HepG2 (cell line): Measurements from ENCODE around the gene COQ8A. TPM values are rescaled to one million over a fixed set of nuclear protein-coding genes. Genes with fewer than 3 reads are reported as not detected.

Experiments used
- ATAC-seq: fragments of 200-7000 bp; cut with Tn5 transposase; 3 replicates; pipeline ENCODE4 v1.9.1; 2020; ENCODE audit warnings: mild to moderate bottlenecking, moderate library complexity
- BruUV-seq: library from RNA; stranded (reverse); fragments of 400-500 nt; replicated peaks from 2 replicates; lab custom pipeline; 2021; lab: Mats Ljungman, UMichigan
- CTCF ChIA-PET: fragments of 300-600 bp; formaldehyde crosslinking; extraction: SDS; loops from one replicate; lab custom pipeline; 2021; ENCODE audit warnings: low total read pairs, inconsistent platforms, low intra/inter-chr PET ratio; lab: Yijun Ruan, JAX
- POLR2A ChIA-PET: fragments of 350-600 bp; sonication (Branson Sonifier 250); formaldehyde crosslinking; loops from one replicate; lab custom pipeline; 2020; ENCODE audit warnings: antibody characterized with exemption, inconsistent platforms; lab: Yijun Ruan, JAX
- DNase-seq: peaks from one replicate; pipeline ENCODE4 v3.0.0-alpha.2; 2015; ENCODE audit warnings: low spot score
- FAIRE-seq: peaks from 3 replicates; lab custom pipeline; 2011; peaks lifted over from hg19 to GRCh38; lab: Jason Lieb, UNC
- H2AFZ ChIP-seq: one replicate; pipeline ENCODE4 v1.6.1; 2011; ENCODE audit warnings: low read length, inconsistent platforms
- H3K27ac ChIP-seq: fragments of 300-600 bp; 3 replicates; pipeline ENCODE4 v1.8.0; 2011; ENCODE audit warnings: mixed run types, mild to moderate bottlenecking, mixed read lengths, low read length, inconsistent platforms; ENCODE audit not compliant: insufficient read depth; ENCODE audit errors: extremely low read length
- H3K27me3 ChIP-seq, 2 experiments: fragments of 200-600 bp in 1 of 2; 2 replicates in 1 of 2; 3 replicates in 1 of 2; pipeline versions ENCODE4 v1.6.0 to v1.8.0; 2011; ENCODE audit warnings: low read length in 2 of 2, mild to moderate bottlenecking in 2 of 2, moderate library complexity in 2 of 2, inconsistent platforms in 1 of 2; ENCODE audit not compliant: insufficient read depth in 2 of 2, control insufficient read depth in 1 of 2
- H3K36me3 ChIP-seq, 2 experiments: fragments of 200-600 bp in 1 of 2; replicated peaks in 1 of 2; 2 replicates in 1 of 2; 3 replicates in 1 of 2; pipeline versions ENCODE4 v1.5.1 to v1.8.0; 2011; ENCODE audit warnings: low read length in 2 of 2, inconsistent platforms in 1 of 2; ENCODE audit not compliant: insufficient read depth in 2 of 2, control insufficient read depth in 1 of 2
- H3K4me1 ChIP-seq: 2 replicates; pipeline ENCODE4 v1.5.1; 2012; ENCODE audit warnings: low read length, inconsistent platforms; ENCODE audit not compliant: insufficient read depth
- H3K4me2 ChIP-seq: 2 replicates; pipeline ENCODE4 v1.6.0; 2011; ENCODE audit warnings: low read depth, low read length, inconsistent platforms
- H3K4me3 ChIP-seq, 3 experiments: fragments of 200-600 bp in 1 of 3; sonication (generic), shearing (Covaris generic) in 1 of 3; replicated peaks in 1 of 3; 2 replicates each; pipeline ENCODE4 v1.5.1; 2011 to 2016; ENCODE audit warnings: low read length in 3 of 3, inconsistent platforms in 2 of 3, low read depth in 2 of 3, mild to moderate bottlenecking in 2 of 3, control low read depth in 1 of 3, mixed read lengths in 1 of 3; ENCODE audit not compliant: insufficient read depth in 1 of 3
- H3K79me2 ChIP-seq: one replicate; pipeline ENCODE4 v1.6.1; 2011; ENCODE audit warnings: low read length, inconsistent platforms; ENCODE audit not compliant: insufficient read depth
- H3K9ac ChIP-seq: 2 replicates; pipeline ENCODE4 v1.6.0; 2011; ENCODE audit warnings: mild to moderate bottlenecking, low read depth, low read length, inconsistent platforms; ENCODE audit not compliant: insufficient read depth
- H3K9me3 ChIP-seq: 2 replicates; pipeline ENCODE4 v1.5.1; 2012; ENCODE audit warnings: mild to moderate bottlenecking, low read length
- H4K20me1 ChIP-seq: 2 replicates; pipeline ENCODE4 v1.6.0; 2011; ENCODE audit warnings: inconsistent platforms, mild to moderate bottlenecking, low read length, moderate library complexity; ENCODE audit not compliant: insufficient read depth
- GLI4 ChIP-seq: sonication (generic); formaldehyde crosslinking; IDR thresholded peaks from 2 replicates; pipeline ENCODE4 v1.5.1; 2020; ENCODE audit warnings: missing genetic modification reagents, mild to moderate bottlenecking, moderate library complexity, borderline replicate concordance
- MLLT10 ChIP-seq: sonication (generic); formaldehyde crosslinking; IDR thresholded peaks from 2 replicates; pipeline ENCODE4 v1.4.0; 2020; ENCODE audit warnings: missing genetic modification reagents
- ZFP90 ChIP-seq: sonication (generic); formaldehyde crosslinking; IDR thresholded peaks from 2 replicates; pipeline ENCODE4 v1.8.0; 2022; ENCODE audit warnings: missing genetic modification reagents, mild to moderate bottlenecking, inconsistent platforms, borderline replicate concordance
- ZNF3 ChIP-seq: IDR thresholded peaks from 2 replicates; pipeline ENCODE4 v1.7.0; 2017; ENCODE audit warnings: inconsistent platforms
- WGBS: methylation state at CpG from one replicate; pipeline ENCODE4 v1.1.6; 2017; ENCODE audit warnings: low lambda C conversion rate; 5-methylcytosine and 5-hydroxymethylcytosine counted together
- in situ Hi-C: cut with HindIII; loops from 2 replicates; pipeline ENCODE4 v1.10.0; 2017; ENCODE audit warnings: low pct_unique_long_range_greater_than_20kb; ENCODE audit not compliant: extremely low pct_ligation_motif_present
- intact Hi-C: fragments of 100-400 bp; cut with micrococcal nuclease; formaldehyde crosslinking; loops from one replicate; pipeline ENCODE4 v1.10.0; 2022; ENCODE audit not compliant: unreplicated experiment
- polyA plus RNA-seq, 8 experiments: library from polyadenylated mRNA; depleted of rRNA in 3 of 8; stranded (reverse) in 7 of 8; unstranded in 1 of 8; fragments of >200 nt; fragmentation: Illumina TruSeq in 4 of 8; extraction: Trizol in 4 of 8; gene quantifications; 2 replicates each; pipeline versions ENCODE4 v1.2.1 to v1.2.3, GENCODE V29; 2011 to 2016; ENCODE audit warnings: low read depth in 4 of 8, missing spikeins in 1 of 8, mixed read lengths in 1 of 8; ENCODE audit not compliant: insufficient read depth in 1 of 8
- total RNA-seq, 5 experiments: library from RNA; depleted of rRNA; stranded (reverse); fragments of >200 nt; fragmentation: Illumina TruSeq; extraction: Trizol; gene quantifications; 2 replicates each; pipeline ENCODE4 v1.2.3, GENCODE V29; 2016; ENCODE audit warnings: low read depth in 1 of 5
- TF ChIP-seq, protein P1 (sequence below): IDR thresholded peaks from 2 replicates; pipeline ENCODE4 v1.6.1; 2012; ENCODE audit warnings: inconsistent platforms
- TF ChIP-seq, protein P2 (sequence below): sonication (generic); formaldehyde crosslinking; IDR thresholded peaks from 2 replicates; pipeline ENCODE4 v1.5.0; 2020; ENCODE audit warnings: missing genetic modification reagents
- TF ChIP-seq, protein P3 (sequence below): sonication (generic); formaldehyde crosslinking; IDR thresholded peaks from 2 replicates; pipeline ENCODE4 v1.5.1; 2020; ENCODE audit warnings: mild to moderate bottlenecking, missing genetic modification reagents

Gene COQ8A
- total and polyA plus RNA-seq, 2 of the 13 experiments (the other 11 are each of a cell fraction or from before 2014, with no cell fraction given): 60.4 to 88.7 TPM

DNA sequence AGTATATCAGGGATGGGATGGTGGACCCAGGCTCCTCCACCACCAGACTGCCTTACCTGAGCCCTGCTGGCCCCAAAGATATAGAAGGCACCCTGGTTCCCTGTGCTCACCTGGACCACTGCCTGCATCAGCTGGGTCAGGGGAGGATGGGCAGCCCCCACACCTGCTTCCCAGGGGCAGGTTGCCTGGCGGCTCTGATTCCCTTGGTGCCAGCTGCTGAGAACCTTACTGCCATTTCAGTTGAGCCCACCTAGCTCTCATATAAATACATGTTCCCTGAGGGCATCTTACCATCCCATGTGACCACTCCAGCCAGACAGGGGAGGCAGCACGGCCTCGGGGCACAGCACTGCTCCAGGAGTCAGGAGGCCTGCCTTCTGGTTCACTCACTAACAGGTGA is 45.3 kb upstream of the COQ8A start:
- in situ Hi-C loops (no loop called here), intact Hi-C loops (no loop called here)
- Histone ChIP-seq H3K4me1 (no peaks in the 10 kb centered on the region), H3K9me3 (no peaks in the 10 kb centered on the region), H3K79me2 (no peaks in the 10 kb centered on the region), H4K20me1 (no peaks in the 10 kb centered on the region), H2AFZ (no peak overlapping the region), H3K9ac (no peak overlapping the region), H3K4me3 (no peak overlapping the region), H3K27me3 (no peaks in the 10 kb centered on the region), H3K27ac (no peak overlapping the region), H3K4me2 (no peak overlapping the region), H3K36me3 (peaks cover 0 to 4% of the 10 kb centered on the region in 2 experiments; a peak in 2 of 5 replicates)
- TF ChIP-seq ZNF3 (CRISPR knock-in tag) (no peak), MLLT10 (no peak), ZFP90 (no peak), GLI4 (CRISPR knock-in tag) (no peak)
- TF ChIP-seq, protein P1, sequence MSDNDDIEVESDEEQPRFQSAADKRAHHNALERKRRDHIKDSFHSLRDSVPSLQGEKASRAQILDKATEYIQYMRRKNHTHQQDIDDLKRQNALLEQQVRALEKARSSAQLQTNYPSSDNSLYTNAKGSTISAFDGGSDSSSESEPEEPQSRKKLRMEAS: no peak
- TF ChIP-seq, protein P2, sequence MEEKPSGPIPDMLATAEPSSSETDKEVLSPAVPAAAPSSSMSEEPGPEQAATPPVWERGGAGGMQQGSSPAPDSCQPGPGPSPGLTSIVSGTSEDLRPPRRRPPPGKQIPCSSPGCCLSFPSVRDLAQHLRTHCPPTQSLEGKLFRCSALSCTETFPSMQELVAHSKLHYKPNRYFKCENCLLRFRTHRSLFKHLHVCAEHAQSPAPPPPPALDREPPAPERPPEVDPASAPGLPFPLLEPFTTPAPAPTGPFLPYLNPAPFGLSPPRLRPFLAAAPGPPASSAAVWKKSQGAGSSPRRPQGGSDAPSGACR (CRISPR knock-in tag): no peak
- TF ChIP-seq, protein P3, sequence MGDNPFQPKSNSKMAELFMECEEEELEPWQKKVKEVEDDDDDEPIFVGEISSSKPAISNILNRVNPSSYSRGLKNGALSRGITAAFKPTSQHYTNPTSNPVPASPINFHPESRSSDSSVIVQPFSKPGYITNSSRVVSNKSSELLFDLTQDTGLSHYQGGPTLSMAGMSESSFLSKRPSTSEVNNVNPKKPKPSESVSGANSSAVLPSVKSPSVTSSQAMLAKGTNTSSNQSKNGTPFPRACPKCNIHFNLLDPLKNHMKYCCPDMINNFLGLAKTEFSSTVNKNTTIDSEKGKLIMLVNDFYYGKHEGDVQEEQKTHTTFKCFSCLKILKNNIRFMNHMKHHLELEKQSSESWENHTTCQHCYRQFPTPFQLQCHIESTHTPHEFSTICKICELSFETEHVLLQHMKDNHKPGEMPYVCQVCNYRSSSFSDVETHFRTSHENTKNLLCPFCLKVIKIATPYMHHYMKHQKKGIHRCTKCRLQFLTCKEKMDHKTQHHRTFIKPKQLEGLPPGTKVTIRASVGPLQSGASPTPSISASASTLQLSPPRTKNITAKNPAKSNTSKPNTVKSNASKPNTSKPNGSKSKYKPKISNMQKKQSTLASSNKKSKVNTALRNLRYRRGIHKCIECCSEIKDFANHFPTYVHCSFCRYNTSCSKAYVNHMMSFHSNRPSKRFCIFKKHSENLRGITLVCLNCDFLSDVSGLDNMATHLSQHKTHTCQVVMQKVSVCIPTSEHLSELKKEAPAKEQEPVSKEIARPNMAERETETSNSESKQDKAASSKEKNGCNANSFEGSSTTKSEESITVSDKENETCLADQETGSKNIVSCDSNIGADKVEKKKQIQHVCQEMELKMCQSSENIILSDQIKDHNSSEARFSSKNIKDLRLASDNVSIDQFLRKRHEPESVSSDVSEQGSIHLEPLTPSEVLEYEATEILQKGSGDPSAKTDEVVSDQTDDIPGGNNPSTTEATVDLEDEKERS (CRISPR knock-in tag): no peak
- ATAC-seq (no peak), DNase-seq (no peak), FAIRE-seq (no peak)
- POLR2A ChIA-PET: no interaction called here
- no CpG with 5 or more reads among the region's 3 CpGs for WGBS
- BruUV-seq: no TSS peak
- CTCF ChIA-PET: no interaction called here
